Fibroblast of mammary gland (primary cell): ENCODE results near the gene MYO3B.

Source experiments
- DNase-seq: peaks from one replicate; pipeline ENCODE4 v3.0.0-alpha.2; 2010; ENCODE audit warnings: low read depth
- H3K4me3 ChIP-seq: 2 replicates; pipeline ENCODE4 v1.5.1; 2011; ENCODE audit warnings: low read depth, mild to moderate bottlenecking, low read length, moderate library complexity; ENCODE audit not compliant: control insufficient read depth
- CTCF ChIP-seq: conservative IDR thresholded peaks from 2 replicates; pipeline ENCODE4 v1.5.1; 2011; ENCODE audit warnings: low read depth, low read length, inconsistent platforms; ENCODE audit not compliant: control insufficient read depth, insufficient read depth

Gene MYO3B

GRCh38 chr2:170243118-170243837 is 65.3 kb downstream of the MYO3B start:
- DNase-seq, result no peak
- TF ChIP-seq CTCF, result no peak
- H3K4me3 ChIP-seq, result no peak overlapping the region

DNA sequence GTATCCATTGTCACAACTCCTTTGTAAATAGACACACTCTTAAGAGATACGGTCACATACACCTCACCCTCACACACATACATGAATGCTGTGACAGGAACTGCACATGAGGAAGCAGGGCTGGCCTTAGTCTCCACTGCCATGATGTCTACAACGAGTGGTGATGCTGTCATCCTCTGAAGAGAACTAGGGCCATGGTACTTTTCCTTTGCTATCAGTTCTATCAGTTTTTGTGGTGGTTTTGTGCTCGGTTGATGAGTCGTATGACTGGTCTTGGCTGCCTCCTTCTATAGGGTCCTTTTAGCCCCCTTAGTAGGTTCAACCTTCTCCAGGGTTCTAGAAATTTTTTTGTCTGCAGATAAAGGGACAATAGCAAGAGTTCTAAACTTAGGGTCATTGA is 66.0 kb downstream of the MYO3B start:
- TF ChIP-seq CTCF, result no peak
- H3K4me3 ChIP-seq, result no peak overlapping the region
- no peak for DNase-seq

- DNase-seq, result no peak
- no peak for TF ChIP-seq CTCF
- no peak overlapping the region for H3K4me3 ChIP-seq
These were observed 66.6 kb downstream of the MYO3B start for GRCh38 chr2:170244555-170244954.

DNA sequence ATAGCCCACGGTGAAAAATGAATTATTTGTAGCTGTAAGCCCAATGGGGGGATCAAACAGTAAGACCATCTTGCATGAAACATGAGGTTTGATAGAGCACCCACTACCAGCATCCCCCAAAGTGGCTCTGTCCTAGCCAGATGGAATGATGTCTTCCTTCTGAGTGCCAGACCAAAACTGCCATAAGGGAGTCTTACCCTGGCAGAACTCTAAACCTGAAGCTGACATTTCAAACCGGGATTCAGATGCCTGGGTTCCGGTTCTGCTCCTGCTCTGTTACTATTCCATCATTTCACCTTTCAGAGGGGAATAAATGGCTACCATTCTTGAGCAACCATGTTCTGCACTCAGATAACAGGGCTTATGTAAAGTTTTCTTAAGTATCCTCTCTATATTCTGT is 67.4 kb downstream of the MYO3B start:
- no peak for DNase-seq
- H3K4me3 ChIP-seq, result no peak overlapping the region
- TF ChIP-seq CTCF, result no peak

DNA sequence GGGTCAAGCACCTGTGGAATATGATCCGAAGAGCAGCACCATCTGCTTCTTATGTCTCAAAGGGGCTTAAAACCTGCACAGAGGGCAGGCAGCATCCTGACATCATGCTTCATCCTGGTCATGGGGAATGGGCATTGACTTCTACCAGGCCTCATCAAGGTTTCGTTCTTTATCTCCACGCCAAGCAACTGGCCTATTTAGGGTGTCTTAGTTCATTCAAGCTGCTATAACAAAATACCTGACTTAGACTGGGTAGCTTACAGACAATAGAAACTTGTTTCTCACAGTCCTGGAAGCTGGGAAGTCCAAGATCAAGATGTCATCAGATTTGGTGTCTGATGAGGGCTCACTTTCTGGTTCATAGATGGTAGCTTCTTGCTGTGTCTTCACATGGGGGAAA is 69.4 kb downstream of the MYO3B start:
- H3K4me3 ChIP-seq, result no peak overlapping the region
- DNase-seq, result no peak
- no peak for TF ChIP-seq CTCF

- no peak overlapping the region for H3K4me3 ChIP-seq
- DNase-seq, result no peak
- no peak for TF ChIP-seq CTCF
These were observed 70.0 kb downstream of the MYO3B start for GRCh38 chr2:170247882-170248393.
